Nucleus accumbens (tissue), 56 donors: ENCODE data around the gene ABCC1.
"Not testable (repeated sequence)": the region's sequence is repeated elsewhere in the genome, so short reads cannot be mapped to it uniquely, and the experiment has no call there.

ENCODE experiments used
- DNase-seq, 56 donors: peaks; one replicate each; lab custom pipeline; 2025; lab: John Stamatoyannopoulos, UW

The ABCC1 gene

GRCh38 chr16:15963307-15963910 lies 14.0 kb downstream of the ABCC1 start:
- no peak for DNase-seq

- DNase-seq: no peak
Observed at GRCh38 chr16:15966420-15966819, 17.0 kb downstream of the ABCC1 start.

GRCh38 chr16:15966836-15967546 lies 17.6 kb downstream of the ABCC1 start:
- no peak for DNase-seq

GRCh38 chr16:15967655-15968315 lies 18.4 kb downstream of the ABCC1 start:
- DNase-seq: no peak

GRCh38 chr16:15970202-15970601 lies 20.8 kb downstream of the ABCC1 start:
- no peak for DNase-seq

- no peak for DNase-seq
Observed at GRCh38 chr16:15970743-15971439, 21.5 kb downstream of the ABCC1 start.

GRCh38 chr16:15971440-15971815 lies 22.0 kb downstream of the ABCC1 start:
- no peak for DNase-seq

- DNase-seq: no peak
Observed at GRCh38 chr16:15972046-15972868, 22.8 kb downstream of the ABCC1 start.

- no peak for DNase-seq
Observed at GRCh38 chr16:15973421-15973820, 24.0 kb downstream of the ABCC1 start.

GRCh38 chr16:15974057-15974456 lies 24.6 kb downstream of the ABCC1 start:
- no peak for DNase-seq

GRCh38 chr16:15975172-15975571 lies 25.8 kb downstream of the ABCC1 start:
- DNase-seq: no peak

- no peak for DNase-seq
Observed at GRCh38 chr16:15976225-15976812, 26.9 kb downstream of the ABCC1 start.

GRCh38 chr16:15976929-15977637 lies 27.7 kb downstream of the ABCC1 start:
- DNase-seq: no peak

- no peak for DNase-seq
Observed at GRCh38 chr16:15979801-15980200, 30.4 kb downstream of the ABCC1 start.

- no peak for DNase-seq
Observed at GRCh38 chr16:15980329-15980728, 30.9 kb downstream of the ABCC1 start.

- no peak for DNase-seq
Observed at GRCh38 chr16:15981382-15981781, 32.0 kb downstream of the ABCC1 start.

GRCh38 chr16:15982194-15982915 lies 32.9 kb downstream of the ABCC1 start:
- DNase-seq: not testable (repeated sequence)

GRCh38 chr16:15983898-15984297 lies 34.5 kb downstream of the ABCC1 start:
- no peak for DNase-seq

- no peak for DNase-seq
Observed at GRCh38 chr16:15985144-15985543, 35.7 kb downstream of the ABCC1 start.
